PC-3 (cell line): ENCODE results near the gene IRX2. TPM values are rescaled to one million over a fixed set of nuclear protein-coding genes. Genes with fewer than 3 reads are reported as not detected.

Source experiments
- ATAC-seq: fragments of 200-7000 bp; cut with Tn5 transposase; 2 replicates; pipeline ENCODE4 v1.9.1; 2020; ENCODE audit warnings: mild to moderate bottlenecking, moderate library complexity
- BruUV-seq: library from RNA; stranded (reverse); fragments of 400-500 nt; replicated peaks from 2 replicates; lab custom pipeline; 2021; lab: Mats Ljungman, UMichigan
- CTCF ChIA-PET: fragments of 300-600 bp; sonication (Branson Sonifier 250); formaldehyde crosslinking; loops from one replicate; lab custom pipeline; 2022; ENCODE audit warnings: antibody characterized with exemption; lab: Charles Lee
- POLR2A ChIA-PET: fragments of 300-600 bp; sonication (Branson Sonifier 250); formaldehyde crosslinking; loops from one replicate; lab custom pipeline; 2022; ENCODE audit warnings: antibody characterized with exemption; ENCODE audit not compliant: unreplicated experiment; lab: Charles Lee
- DNase-seq: peaks from one replicate; pipeline ENCODE4 v3.0.0-alpha.2; 2015
- H2AFZ ChIP-seq: fragments of 300-600 bp; sonication (generic); 2 replicates; pipeline ENCODE4 v1.6.0; 2016; ENCODE audit warnings: antibody characterized with exemption, low read length
- H3F3A ChIP-seq: fragments of 300-600 bp; sonication (generic); one replicate; pipeline ENCODE4 v1.6.0; 2017; ENCODE audit warnings: antibody characterized with exemption, low read length, control low read depth, mild to moderate bottlenecking; ENCODE audit not compliant: unreplicated experiment
- H3K27ac ChIP-seq: fragments of 300-600 bp; sonication (generic); 2 replicates; pipeline ENCODE4 v1.5.1; 2016; ENCODE audit warnings: mild to moderate bottlenecking, low read length
- H3K27me3 ChIP-seq: fragments of 300-600 bp; sonication (generic); 2 replicates; pipeline ENCODE4 v1.6.1; 2016; ENCODE audit warnings: low read length, mixed read lengths
- H3K36me3 ChIP-seq: fragments of 300-600 bp; sonication (generic); 2 replicates; pipeline ENCODE4 v1.6.1; 2016; ENCODE audit warnings: low read depth, mixed run types, low read length, mixed read lengths
- H3K4me1 ChIP-seq: fragments of 300-600 bp; sonication (generic); 2 replicates; pipeline ENCODE4 v1.5.1; 2016; ENCODE audit warnings: low read length; ENCODE audit not compliant: insufficient read depth
- H3K4me2 ChIP-seq: fragments of 300-600 bp; sonication (generic); 2 replicates; pipeline ENCODE4 v1.6.0; 2016; ENCODE audit warnings: low read length
- H3K4me3 ChIP-seq: fragments of 300-600 bp; sonication (generic); 2 replicates; pipeline ENCODE4 v1.5.1; 2016; ENCODE audit warnings: mild to moderate bottlenecking, low read length, mixed read lengths
- H3K79me2 ChIP-seq: fragments of 300-600 bp; sonication (generic); 2 replicates; pipeline ENCODE4 v1.6.1; 2017; ENCODE audit warnings: low read length, mixed read lengths
- H3K9ac ChIP-seq: fragments of 300-600 bp; sonication (generic); 2 replicates; pipeline ENCODE4 v1.6.0; 2016; ENCODE audit warnings: mild to moderate bottlenecking, low read length
- H3K9me2 ChIP-seq: fragments of 300-600 bp; sonication (generic); replicated peaks from 2 replicates; pipeline ENCODE4 v1.6.1; 2016; ENCODE audit warnings: mixed run types, low read length, mixed read lengths
- H3K9me3 ChIP-seq: fragments of 300-600 bp; sonication (generic); 2 replicates; pipeline ENCODE4 v1.6.1; 2016; ENCODE audit warnings: low read length, mixed read lengths
- H4K20me1 ChIP-seq: fragments of 300-600 bp; sonication (generic); 2 replicates; pipeline ENCODE4 v1.6.1; 2016; ENCODE audit warnings: low read length, mixed read lengths
- EZH2 ChIP-seq: fragments of 300-600 bp; sonication (generic); IDR thresholded peaks from one replicate; pipeline ENCODE4 v1.6.1; 2017; ENCODE audit warnings: antibody characterized with exemption, mild to moderate bottlenecking, low read length; ENCODE audit not compliant: unreplicated experiment
- EZH2phosphoT487 ChIP-seq: fragments of 300-600 bp; sonication (generic); IDR thresholded peaks from 2 replicates; pipeline ENCODE4 v1.6.1; 2018; ENCODE audit warnings: mild to moderate bottlenecking, antibody characterized with exemption, low read length, borderline replicate concordance
- intact Hi-C: fragments of 100-400 bp; cut with micrococcal nuclease; formaldehyde crosslinking; loops from 2 replicates; pipeline ENCODE4 v1.9.0; 2023
- total RNA-seq: library from RNA; depleted of rRNA; stranded (reverse); fragments of >200 nt; gene quantifications from 2 replicates; pipeline ENCODE4 v1.2.3, GENCODE V29; 2014
- TF ChIP-seq, protein P1 (sequence below): fragments of 300-600 bp; sonication (generic); conservative IDR thresholded peaks from 2 replicates; pipeline ENCODE4 v1.5.1; 2017; ENCODE audit warnings: antibody characterized with exemption, low read depth, mild to moderate bottlenecking, low read length

The IRX2 gene
- total RNA-seq, 1 experiment from 2014 or later: 10.4 TPM

DNA sequence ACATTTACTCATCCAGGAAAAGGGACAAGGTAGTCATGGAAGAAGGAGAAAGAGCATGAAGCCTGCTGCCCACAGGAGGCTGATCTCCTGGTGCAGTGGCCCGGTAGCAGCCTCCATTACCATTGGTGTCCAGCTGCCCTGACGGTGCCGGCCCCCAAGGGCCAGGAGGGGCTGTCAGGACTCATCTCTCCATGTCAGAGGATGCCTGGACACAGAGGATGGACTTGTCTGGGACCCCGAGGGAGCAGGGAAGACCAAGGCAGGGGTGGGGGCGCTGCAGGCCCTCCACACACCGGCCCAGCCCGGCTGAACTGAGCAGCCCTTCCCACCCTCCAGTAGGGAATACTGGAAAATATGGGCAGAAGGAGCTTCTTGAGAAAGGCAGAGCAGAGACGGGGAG is 52.2 kb downstream of the IRX2 start:
- H3K27ac ChIP-seq: no peak overlapping the region
- CTCF ChIA-PET: no interaction called here
- H3F3A ChIP-seq: no peaks in the 10 kb centered on the region
- peaks cover 44% of the 10 kb centered on the region for H3K27me3 ChIP-seq
- H3K4me3 ChIP-seq: no peak overlapping the region
- no peaks in the 10 kb centered on the region for H3K9me2 ChIP-seq
- BruUV-seq: no TSS peak
- DNase-seq (no peak), ATAC-seq (no peak)
- H3K9ac ChIP-seq: no peak overlapping the region
- H3K4me2 ChIP-seq: no peak overlapping the region
- no peaks in the 10 kb centered on the region for H3K79me2 ChIP-seq
- TF ChIP-seq, protein P1, sequence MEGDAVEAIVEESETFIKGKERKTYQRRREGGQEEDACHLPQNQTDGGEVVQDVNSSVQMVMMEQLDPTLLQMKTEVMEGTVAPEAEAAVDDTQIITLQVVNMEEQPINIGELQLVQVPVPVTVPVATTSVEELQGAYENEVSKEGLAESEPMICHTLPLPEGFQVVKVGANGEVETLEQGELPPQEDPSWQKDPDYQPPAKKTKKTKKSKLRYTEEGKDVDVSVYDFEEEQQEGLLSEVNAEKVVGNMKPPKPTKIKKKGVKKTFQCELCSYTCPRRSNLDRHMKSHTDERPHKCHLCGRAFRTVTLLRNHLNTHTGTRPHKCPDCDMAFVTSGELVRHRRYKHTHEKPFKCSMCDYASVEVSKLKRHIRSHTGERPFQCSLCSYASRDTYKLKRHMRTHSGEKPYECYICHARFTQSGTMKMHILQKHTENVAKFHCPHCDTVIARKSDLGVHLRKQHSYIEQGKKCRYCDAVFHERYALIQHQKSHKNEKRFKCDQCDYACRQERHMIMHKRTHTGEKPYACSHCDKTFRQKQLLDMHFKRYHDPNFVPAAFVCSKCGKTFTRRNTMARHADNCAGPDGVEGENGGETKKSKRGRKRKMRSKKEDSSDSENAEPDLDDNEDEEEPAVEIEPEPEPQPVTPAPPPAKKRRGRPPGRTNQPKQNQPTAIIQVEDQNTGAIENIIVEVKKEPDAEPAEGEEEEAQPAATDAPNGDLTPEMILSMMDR: no peak
- TF ChIP-seq EZH2: no peak
- TF ChIP-seq EZH2phosphoT487: no peak
- no peaks in the 10 kb centered on the region for H4K20me1 ChIP-seq
- intact Hi-C loops: no loop called here
- no peaks in the 10 kb centered on the region for H3K36me3 ChIP-seq
- 0 out of 2 replicates have a peak, but pooled peaks cover 4% of the 10 kb centered on the region for H3K4me1 ChIP-seq
- POLR2A ChIA-PET: no interaction called here
- H2AFZ ChIP-seq: no peak overlapping the region
- no peaks in the 10 kb centered on the region for H3K9me3 ChIP-seq

DNA sequence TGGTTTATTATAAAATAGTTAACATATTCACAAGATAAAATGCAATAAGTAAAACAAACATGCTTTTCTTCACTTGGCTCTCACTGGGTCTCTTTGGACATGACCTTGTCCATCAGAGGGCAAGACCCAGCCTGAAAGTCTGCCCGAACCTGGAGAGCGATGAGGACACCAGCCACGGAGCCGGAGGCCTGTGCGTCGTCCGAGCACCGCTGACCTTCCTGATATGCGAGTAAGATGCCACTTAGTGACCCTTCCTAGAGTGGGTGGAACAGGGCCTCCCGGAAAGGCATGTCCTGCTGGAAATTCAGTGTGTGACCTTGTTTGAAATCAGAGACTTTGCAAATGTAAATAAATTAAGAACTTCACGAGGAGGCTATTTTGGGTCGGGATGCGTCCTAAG is 52.9 kb downstream of the IRX2 start:
- H3K79me2 ChIP-seq: no peaks in the 10 kb centered on the region
- no peak overlapping the region for H3K4me3 ChIP-seq
- 0 out of 2 replicates have a peak, but pooled peaks cover 4% of the 10 kb centered on the region for H3K4me1 ChIP-seq
- CTCF ChIA-PET: no interaction called here
- H3K27me3 ChIP-seq: peaks cover 38% of the 10 kb centered on the region
- ATAC-seq (no peak), DNase-seq (no peak)
- no TSS peak for BruUV-seq
- TF ChIP-seq EZH2 (no peak), EZH2phosphoT487 (no peak)
- TF ChIP-seq, protein P1: no peak
- no peaks in the 10 kb centered on the region for H3F3A ChIP-seq
- H3K4me2 ChIP-seq: no peak overlapping the region
- H3K9me3 ChIP-seq: no peaks in the 10 kb centered on the region
- no peak overlapping the region for H3K9ac ChIP-seq
- H3K9me2 ChIP-seq: no peaks in the 10 kb centered on the region
- POLR2A ChIA-PET: no interaction called here
- intact Hi-C loops: no loop called here
- no peaks in the 10 kb centered on the region for H3K36me3 ChIP-seq
- H2AFZ ChIP-seq: no peak overlapping the region
- no peaks in the 10 kb centered on the region for H4K20me1 ChIP-seq
- H3K27ac ChIP-seq: no peak overlapping the region

DNA sequence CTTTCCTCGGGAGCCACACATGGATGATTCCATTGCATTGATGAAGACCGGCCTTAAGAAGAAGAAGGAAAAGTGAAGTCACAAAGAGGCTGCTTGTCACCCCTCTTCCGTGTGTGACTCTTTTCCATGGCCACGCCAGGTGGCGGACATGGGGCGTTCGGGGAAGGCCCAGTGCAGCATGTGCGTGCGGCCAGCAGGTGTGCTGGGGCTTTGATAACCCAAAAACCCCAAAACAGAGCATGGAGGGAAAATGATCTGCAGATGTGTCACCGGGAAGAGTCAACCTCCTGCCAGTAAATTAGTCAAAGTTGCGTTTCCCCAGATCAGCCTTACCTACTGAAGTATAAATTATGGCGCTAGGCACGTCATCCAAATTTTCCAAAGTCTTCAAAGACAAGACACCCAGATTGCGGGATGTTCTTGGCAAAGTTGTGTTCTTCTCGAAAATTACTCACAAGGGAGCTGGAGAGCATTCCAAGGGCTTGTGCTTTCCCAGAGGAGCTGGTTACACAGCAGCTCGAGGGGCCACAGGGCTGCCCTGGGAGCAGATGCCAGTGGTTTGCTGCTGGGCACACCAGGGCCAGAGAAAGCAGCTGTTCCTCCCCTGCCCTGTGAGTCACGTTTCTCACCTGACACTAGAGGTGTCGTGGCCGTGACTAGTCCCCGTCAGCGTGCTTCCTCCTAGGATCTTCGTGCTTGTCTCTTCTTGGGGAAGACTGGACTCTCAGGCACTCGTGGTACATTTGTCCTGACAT is 53.9 kb downstream of the IRX2 start:
- Histone ChIP-seq H3K9ac (no peak overlapping the region), H3K9me3 (no peaks in the 10 kb centered on the region), H3K4me3 (no peak overlapping the region), H3K4me1 (0 out of 2 replicates have a peak, but pooled peaks cover 4% of the 10 kb centered on the region), H3K27ac (no peak overlapping the region), H3K27me3 (peaks cover 28% of the 10 kb centered on the region), H4K20me1 (no peaks in the 10 kb centered on the region), H3K9me2 (no peaks in the 10 kb centered on the region), H3F3A (no peaks in the 10 kb centered on the region), H3K36me3 (no peaks in the 10 kb centered on the region), H2AFZ (no peak overlapping the region), H3K4me2 (no peak overlapping the region), H3K79me2 (no peaks in the 10 kb centered on the region)
- CTCF ChIA-PET: no interaction called here
- BruUV-seq: no TSS peak
- ATAC-seq: no peak
- POLR2A ChIA-PET: no interaction called here
- no peak for DNase-seq
- no peak for TF ChIP-seq EZH2phosphoT487
- TF ChIP-seq EZH2: no peak
- TF ChIP-seq, protein P1: no peak
- intact Hi-C loops: no loop called here
